HFFc6 (cell line): ENCODE results near the gene F7. TPM values are rescaled to one million over a fixed set of nuclear protein-coding genes. Genes with fewer than 3 reads are reported as not detected.

Source experiments
- DNase-seq: peaks from one replicate; pipeline ENCODE4 v3.0.0-alpha.2; 2018
- H3K27ac Mint-ChIP-seq: 2 replicates; pipeline ENCODE4 v1.8.0; 2020; ENCODE audit warnings: mild to moderate bottlenecking, mixed read lengths
- H3K27me3 Mint-ChIP-seq: 2 replicates; pipeline ENCODE4 v1.8.0; 2021; ENCODE audit warnings: mild to moderate bottlenecking, moderate library complexity, mixed read lengths; ENCODE audit not compliant: insufficient read depth
- H3K36me3 Mint-ChIP-seq: 2 replicates; pipeline ENCODE4 v1.8.0; 2021; ENCODE audit warnings: low read depth, mixed read lengths
- H3K4me1 Mint-ChIP-seq: 2 replicates; pipeline ENCODE4 v1.8.0; 2020; ENCODE audit warnings: low read depth, mixed read lengths
- H3K4me3 Mint-ChIP-seq: 2 replicates; pipeline ENCODE4 v1.8.0; 2020; ENCODE audit warnings: mild to moderate bottlenecking, moderate library complexity, mixed read lengths
- H3K9me3 Mint-ChIP-seq: 2 replicates; pipeline ENCODE4 v1.8.0; 2020; ENCODE audit warnings: mild to moderate bottlenecking, mixed read lengths
- CTCF ChIP-seq: fragments of 200-600 bp; sonication (generic); IDR thresholded peaks from 2 replicates; pipeline ENCODE4 v1.5.0; 2021; ENCODE audit warnings: antibody characterized with exemption, mild to moderate bottlenecking
- total RNA-seq, 6 experiments: library from RNA; stranded (reverse); fragmentation: NEBNext Ultra II Directional; extraction: Animal tissue kit (Norgen Biotek cat#: 25700); gene quantifications; 2 replicates in 1 of 6; 3 replicates in 5 of 6; pipeline ENCODE4 v1.2.3, GENCODE V29; 2021

F7 gene
- total RNA-seq, 6 experiments from 2014 or later: not detected

GRCh38 chr13:113115363-113116205 lies 10.0 kb downstream of the F7 start:
- no peak for TF ChIP-seq CTCF
- Mint-ChIP-seq H3K27me3 (peaks cover 21% of the 10 kb centered on the region), H3K27ac (no peak overlapping the region), H3K4me1 (peaks cover 6% of the 10 kb centered on the region), H3K4me3 (no peak overlapping the region), H3K9me3 (no peaks in the 10 kb centered on the region), H3K36me3 (no peaks in the 10 kb centered on the region)
- DNase-seq: no peak

- no peaks in the 10 kb centered on the region for H3K36me3 Mint-ChIP-seq
Measured at GRCh38 chr13:113116206-113116800, 10.7 kb downstream of the F7 start.

GRCh38 chr13:113116871-113117271 lies 11.3 kb downstream of the F7 start:
- no peaks in the 10 kb centered on the region for H3K36me3 Mint-ChIP-seq
- H3K4me1 Mint-ChIP-seq: peaks cover 9% of the 10 kb centered on the region
- no peak overlapping the region for H3K27ac Mint-ChIP-seq
- no peak for DNase-seq
- H3K4me3 Mint-ChIP-seq: no peak overlapping the region
- TF ChIP-seq CTCF: no peak
- no peaks in the 10 kb centered on the region for H3K9me3 Mint-ChIP-seq
- peaks cover 21% of the 10 kb centered on the region for H3K27me3 Mint-ChIP-seq

More at GRCh38 chr13:113116206-113116800, 10.7 kb downstream of the F7 start:
- DNase-seq: no peak
- H3K4me3 Mint-ChIP-seq: no peak overlapping the region
- TF ChIP-seq CTCF: no peak
- H3K4me1 Mint-ChIP-seq: peaks cover 6% of the 10 kb centered on the region
- H3K27me3 Mint-ChIP-seq: peaks cover 21% of the 10 kb centered on the region
- no peaks in the 10 kb centered on the region for H3K9me3 Mint-ChIP-seq
- no peak overlapping the region for H3K27ac Mint-ChIP-seq

GRCh38 chr13:113117335-113117872 lies 11.8 kb downstream of the F7 start:
- DNase-seq: no peak
- no peaks in the 10 kb centered on the region for H3K9me3 Mint-ChIP-seq
- H3K27ac Mint-ChIP-seq: no peak overlapping the region
- H3K36me3 Mint-ChIP-seq: no peaks in the 10 kb centered on the region
- H3K4me3 Mint-ChIP-seq: no peak overlapping the region
- peaks cover 21% of the 10 kb centered on the region for H3K27me3 Mint-ChIP-seq
- TF ChIP-seq CTCF: no peak
- H3K4me1 Mint-ChIP-seq: peaks cover 14% of the 10 kb centered on the region

- Mint-ChIP-seq H3K4me1 (peaks cover 19% of the 10 kb centered on the region), H3K27me3 (peaks cover 21% of the 10 kb centered on the region)
Measured at GRCh38 chr13:113117911-113118260, 12.3 kb downstream of the F7 start.

More at GRCh38 chr13:113117911-113118260, 12.3 kb downstream of the F7 start:
- Mint-ChIP-seq H3K4me3 (no peak overlapping the region), H3K27ac (no peak overlapping the region), H3K9me3 (no peaks in the 10 kb centered on the region), H3K36me3 (no peaks in the 10 kb centered on the region)
- TF ChIP-seq CTCF: no peak
- DNase-seq: no peak
